NK-92 treated with Interleukin-12 subunit alpha and Interleukin-12 subunit beta, amount 100 ng/mL, for 24 hours (cell line): Measurements from ENCODE around the gene MYLK.
"Not testable (repeated sequence)": the region's sequence is repeated elsewhere in the genome, so short reads cannot be mapped to it uniquely, and the experiment has no call there.

Experiments used
- DNase-seq: peaks from one replicate; lab custom pipeline; 2025; lab: John Stamatoyannopoulos, UW

The MYLK gene

GRCh38 chr3:123723070-123723469 lies 161.1 kb downstream of the MYLK start:
- DNase-seq, result no peak

- DNase-seq, result no peak
These were observed 161.7 kb downstream of the MYLK start for GRCh38 chr3:123722456-123722855.

- DNase-seq, result no peak
These were observed 162.1 kb downstream of the MYLK start for GRCh38 chr3:123722021-123722420.

- DNase-seq, result not testable (repeated sequence)
These were observed 162.9 kb downstream of the MYLK start for GRCh38 chr3:123721095-123721689.

- no peak for DNase-seq
These were observed 163.5 kb downstream of the MYLK start for GRCh38 chr3:123720638-123721037.

GRCh38 chr3:123719862-123720453 lies 164.2 kb downstream of the MYLK start:
- DNase-seq, result no peak

- DNase-seq, result peak; percentile 48
These were observed 164.9 kb downstream of the MYLK start for GRCh38 chr3:123719061-123719756.

GRCh38 chr3:123718108-123718507 lies 166.0 kb downstream of the MYLK start:
- no peak for DNase-seq

GRCh38 chr3:123717451-123717850 lies 166.7 kb downstream of the MYLK start:
- DNase-seq, result not testable (repeated sequence)

GRCh38 chr3:123716411-123716810 lies 167.7 kb downstream of the MYLK start:
- no peak for DNase-seq

GRCh38 chr3:123713211-123713610 lies 170.9 kb downstream of the MYLK start:
- no peak for DNase-seq

GRCh38 chr3:123712077-123712860 lies 171.9 kb downstream of the MYLK start:
- no peak for DNase-seq

- DNase-seq, result no peak
These were observed 172.8 kb downstream of the MYLK start for GRCh38 chr3:123711356-123711755.

GRCh38 chr3:123708531-123708930 lies 175.6 kb downstream of the MYLK start:
- no peak for DNase-seq

GRCh38 chr3:123707641-123708040 lies 176.5 kb downstream of the MYLK start:
- not testable (repeated sequence) for DNase-seq

- no peak for DNase-seq
These were observed 177.3 kb downstream of the MYLK start for GRCh38 chr3:123706871-123707270.

- no peak for DNase-seq
These were observed 178.4 kb downstream of the MYLK start for GRCh38 chr3:123705488-123706285.

GRCh38 chr3:123703663-123704062 lies 180.5 kb downstream of the MYLK start:
- DNase-seq, result not testable (repeated sequence)

GRCh38 chr3:123702720-123703119 lies 181.4 kb downstream of the MYLK start:
- no peak for DNase-seq

GRCh38 chr3:123702057-123702456 lies 182.1 kb downstream of the MYLK start:
- peak; percentile 10 for DNase-seq

GRCh38 chr3:123700791-123701722 lies 183.1 kb downstream of the MYLK start:
- no peak for DNase-seq
